PC-3 (cell line): ENCODE data around the gene BBOX1.

Experiments used
- EZH2 ChIP-seq: fragments of 300-600 bp; sonication (generic); IDR thresholded peaks from one replicate; pipeline ENCODE4 v1.6.1; 2017; ENCODE audit warnings: antibody characterized with exemption, mild to moderate bottlenecking, low read length; ENCODE audit not compliant: unreplicated experiment
- EZH2phosphoT487 ChIP-seq: fragments of 300-600 bp; sonication (generic); IDR thresholded peaks from 2 replicates; pipeline ENCODE4 v1.6.1; 2018; ENCODE audit warnings: mild to moderate bottlenecking, antibody characterized with exemption, low read length, borderline replicate concordance
- TF ChIP-seq, protein P1 (sequence below): fragments of 300-600 bp; sonication (generic); conservative IDR thresholded peaks from 2 replicates; pipeline ENCODE4 v1.5.1; 2017; ENCODE audit warnings: antibody characterized with exemption, low read depth, mild to moderate bottlenecking, low read length

DNA sequence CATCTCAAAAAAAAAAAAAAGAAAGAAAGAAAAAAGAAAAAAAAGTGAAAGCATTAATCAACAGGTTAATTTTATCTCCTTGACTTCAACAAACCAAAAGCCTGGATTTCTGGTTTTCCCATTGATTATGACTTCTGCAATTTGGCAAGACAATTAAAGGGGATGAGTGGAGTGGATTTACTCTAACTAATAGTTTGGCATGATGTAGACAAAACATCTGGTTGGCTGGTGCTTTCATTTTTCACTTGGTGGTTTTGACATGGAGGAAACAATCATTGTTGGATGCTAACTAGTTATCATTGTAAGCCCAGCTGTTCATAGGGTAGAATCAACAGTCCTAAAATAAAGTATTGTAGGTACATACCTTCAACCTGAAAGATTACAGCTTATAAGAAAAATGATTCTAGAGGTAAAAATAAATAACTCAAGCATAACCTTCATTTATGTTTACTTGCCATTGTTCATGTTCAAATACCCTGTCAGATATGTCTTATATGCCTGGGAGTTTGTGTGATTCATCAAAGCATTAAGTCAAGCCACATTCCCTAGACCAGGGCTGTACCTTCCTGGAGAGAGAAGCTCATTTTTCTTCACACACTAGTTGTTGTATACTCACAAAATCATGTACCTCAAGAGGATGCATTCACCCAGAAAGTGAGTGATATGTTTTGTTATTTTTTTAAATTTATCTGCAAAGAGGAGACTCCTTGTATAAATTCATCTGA is 31.6 kb upstream of the BBOX1 start:
- TF ChIP-seq, protein P1, sequence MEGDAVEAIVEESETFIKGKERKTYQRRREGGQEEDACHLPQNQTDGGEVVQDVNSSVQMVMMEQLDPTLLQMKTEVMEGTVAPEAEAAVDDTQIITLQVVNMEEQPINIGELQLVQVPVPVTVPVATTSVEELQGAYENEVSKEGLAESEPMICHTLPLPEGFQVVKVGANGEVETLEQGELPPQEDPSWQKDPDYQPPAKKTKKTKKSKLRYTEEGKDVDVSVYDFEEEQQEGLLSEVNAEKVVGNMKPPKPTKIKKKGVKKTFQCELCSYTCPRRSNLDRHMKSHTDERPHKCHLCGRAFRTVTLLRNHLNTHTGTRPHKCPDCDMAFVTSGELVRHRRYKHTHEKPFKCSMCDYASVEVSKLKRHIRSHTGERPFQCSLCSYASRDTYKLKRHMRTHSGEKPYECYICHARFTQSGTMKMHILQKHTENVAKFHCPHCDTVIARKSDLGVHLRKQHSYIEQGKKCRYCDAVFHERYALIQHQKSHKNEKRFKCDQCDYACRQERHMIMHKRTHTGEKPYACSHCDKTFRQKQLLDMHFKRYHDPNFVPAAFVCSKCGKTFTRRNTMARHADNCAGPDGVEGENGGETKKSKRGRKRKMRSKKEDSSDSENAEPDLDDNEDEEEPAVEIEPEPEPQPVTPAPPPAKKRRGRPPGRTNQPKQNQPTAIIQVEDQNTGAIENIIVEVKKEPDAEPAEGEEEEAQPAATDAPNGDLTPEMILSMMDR: no peak
- TF ChIP-seq EZH2 (no peak), EZH2phosphoT487 (no peak)
